ENCODE measurements around the gene ABCF1.

ABCF1 gene

GRCh38 chr6:30598912-30599624, 27.8 kb downstream of the ABCF1 start:
- in situ Hi-C loops (cut with HindIII; ENCODE audit: low pct_unique_long_range_greater_than_20kb, low sequenced_read_pairs), result no loop called here
- no peak for TF ChIP-seq JUND (IDR thresholded peaks at IDR 0.05; ENCODE audit: low read depth)
- no peak for DNase-seq (ENCODE audit: low read depth in 1 of 2, low spot score in 1 of 2)

DNA sequence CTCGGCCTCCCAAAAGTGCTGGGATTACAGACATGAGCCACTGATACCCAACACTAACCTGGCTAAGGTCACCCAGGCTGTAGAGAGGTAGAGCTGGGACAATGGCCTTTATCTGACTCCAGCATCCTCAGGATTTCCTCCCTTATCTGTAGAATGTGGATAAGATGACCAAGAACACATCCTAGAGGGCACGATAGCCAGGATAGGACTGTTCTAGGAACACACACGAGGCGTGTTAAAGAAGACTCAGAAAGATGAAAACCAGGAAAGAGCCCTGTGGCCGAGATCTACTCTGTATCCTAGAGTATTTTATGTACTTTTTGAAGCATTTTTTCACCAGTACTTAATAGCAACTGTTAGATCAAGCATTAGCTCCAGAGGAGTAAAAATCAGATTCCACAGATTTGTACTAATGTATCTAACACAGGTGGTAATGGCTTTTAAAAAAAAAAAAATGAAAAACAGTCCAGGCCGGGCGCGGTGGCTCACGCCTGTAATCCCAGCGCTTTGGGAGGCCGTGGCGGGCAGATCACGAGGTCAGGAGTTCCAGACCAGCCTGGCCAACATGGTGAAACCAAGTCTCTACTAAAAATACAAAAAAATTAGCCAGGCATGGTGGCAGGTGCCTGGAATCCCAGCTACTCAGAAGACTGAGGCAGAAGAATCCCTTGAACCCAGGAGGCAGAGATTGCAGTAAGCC, 28.5 kb downstream of the ABCF1 start:
- DNase-seq (ENCODE audit: low read depth in 1 of 2, low spot score in 1 of 2), result no peak
- in situ Hi-C loops (cut with HindIII; ENCODE audit: low pct_unique_long_range_greater_than_20kb, low sequenced_read_pairs), result no loop called here
- TF ChIP-seq JUND (IDR thresholded peaks at IDR 0.05; ENCODE audit: low read depth), result no peak

DNA sequence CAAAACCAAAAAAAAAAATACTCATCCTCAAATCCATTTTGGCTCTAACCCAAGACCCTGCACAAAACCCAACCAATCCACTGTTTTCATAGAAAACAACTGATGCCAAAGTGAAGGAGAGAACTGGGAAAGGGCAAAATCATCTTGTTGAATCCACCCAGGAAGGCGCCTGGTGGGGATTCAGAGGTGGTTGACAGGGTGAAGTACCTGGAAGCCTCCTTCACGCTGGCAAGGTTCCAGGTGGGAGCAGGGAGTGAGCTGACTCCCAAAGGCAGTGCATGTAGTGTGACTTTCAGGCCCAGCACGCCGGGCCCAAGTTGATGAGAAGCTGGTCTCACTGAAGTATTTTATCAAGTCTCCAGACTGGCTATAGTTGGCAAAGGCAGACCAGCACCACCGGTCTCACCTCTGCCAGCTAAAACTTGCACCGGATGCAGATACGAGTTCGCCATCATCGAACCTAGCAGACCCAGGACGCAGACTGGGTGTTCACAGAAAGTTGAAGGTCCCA, 29.3 kb downstream of the ABCF1 start:
- DNase-seq (ENCODE audit: low read depth in 1 of 2, low spot score in 1 of 2), result no peak
- in situ Hi-C loops (cut with HindIII; ENCODE audit: low pct_unique_long_range_greater_than_20kb, low sequenced_read_pairs), result no loop called here
- TF ChIP-seq JUND (IDR thresholded peaks at IDR 0.05; ENCODE audit: low read depth), result no peak

DNA sequence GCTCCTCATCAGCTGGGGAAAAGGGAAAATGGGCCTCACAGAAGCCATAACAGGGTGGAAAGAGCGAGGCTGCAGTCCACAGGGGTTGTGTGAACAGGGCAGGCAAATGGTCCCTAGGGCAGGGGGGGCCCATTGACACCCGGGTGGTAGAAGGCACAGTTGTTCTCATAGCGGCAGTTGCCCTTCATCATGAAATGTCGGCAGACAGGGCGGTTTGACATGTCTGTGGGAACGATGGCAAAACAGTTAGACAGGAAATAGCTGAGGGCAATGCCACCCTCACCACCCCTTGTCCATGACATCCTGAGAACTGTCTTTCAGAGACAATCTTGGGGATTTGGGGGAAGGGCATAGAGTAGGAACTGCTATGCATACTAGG, 30.2 kb downstream of the ABCF1 start:
- DNase-seq (ENCODE audit: low read depth in 1 of 2, low spot score in 1 of 2), result no peak
- in situ Hi-C loops (cut with HindIII; ENCODE audit: low pct_unique_long_range_greater_than_20kb, low sequenced_read_pairs), result no loop called here
- TF ChIP-seq JUND (IDR thresholded peaks at IDR 0.05; ENCODE audit: low read depth), result no peak

GRCh38 chr6:30601815-30602641, 30.8 kb downstream of the ABCF1 start:
- no peak for TF ChIP-seq JUND (IDR thresholded peaks at IDR 0.05; ENCODE audit: low read depth)
- no peak for DNase-seq (ENCODE audit: low read depth in 1 of 2, low spot score in 1 of 2)
- in situ Hi-C loops (cut with HindIII; ENCODE audit: low pct_unique_long_range_greater_than_20kb, low sequenced_read_pairs), result no loop called here

GRCh38 chr6:30603961-30604360, 32.7 kb downstream of the ABCF1 start:
- in situ Hi-C loops (cut with HindIII; ENCODE audit: low pct_unique_long_range_greater_than_20kb, low sequenced_read_pairs), result no loop called here
- DNase-seq (ENCODE audit: low read depth in 1 of 2, low spot score in 1 of 2), result no peak
- TF ChIP-seq JUND (IDR thresholded peaks at IDR 0.05; ENCODE audit: low read depth), result no peak

DNA sequence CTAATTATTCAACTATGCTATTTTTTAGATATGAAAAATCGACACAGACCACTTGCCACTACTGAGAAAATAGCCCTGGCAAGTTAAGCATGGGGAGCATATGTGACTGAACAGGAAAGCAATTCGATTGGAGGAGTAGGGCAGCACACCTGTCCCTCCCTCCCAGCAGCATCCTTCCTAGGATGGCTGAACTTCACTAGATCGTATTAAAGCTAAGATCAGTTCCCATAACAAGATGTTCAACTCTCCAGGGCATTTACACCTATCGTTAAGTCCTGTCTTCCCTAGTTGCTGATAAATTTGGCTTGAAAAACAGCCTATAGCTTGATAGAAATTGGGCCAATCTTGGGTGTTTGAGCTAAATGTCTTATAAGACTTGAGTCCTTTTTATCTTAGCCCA, 38.8 kb downstream of the ABCF1 start:
- no peak for DNase-seq (ENCODE audit: low read depth in 1 of 2, low spot score in 1 of 2)
- in situ Hi-C loops (cut with HindIII; ENCODE audit: low pct_unique_long_range_greater_than_20kb, low sequenced_read_pairs), result no loop called here
- no peak for TF ChIP-seq JUND (IDR thresholded peaks at IDR 0.05; ENCODE audit: low read depth)

- DNase-seq (ENCODE audit: low read depth in 1 of 2, low spot score in 1 of 2), result no peak
- no peak for TF ChIP-seq JUND (IDR thresholded peaks at IDR 0.05; ENCODE audit: low read depth)
- in situ Hi-C loops (cut with HindIII; ENCODE audit: low pct_unique_long_range_greater_than_20kb, low sequenced_read_pairs), result no loop called here
Measured at GRCh38 chr6:30611150-30611855, 40.1 kb downstream of the ABCF1 start.

- in situ Hi-C loops (cut with HindIII; ENCODE audit: low pct_unique_long_range_greater_than_20kb, low sequenced_read_pairs), result no loop called here
- DNase-seq (ENCODE audit: low read depth in 1 of 2, low spot score in 1 of 2), result no peak
Measured at GRCh38 chr6:30611856-30612194, 40.6 kb downstream of the ABCF1 start.

DNA sequence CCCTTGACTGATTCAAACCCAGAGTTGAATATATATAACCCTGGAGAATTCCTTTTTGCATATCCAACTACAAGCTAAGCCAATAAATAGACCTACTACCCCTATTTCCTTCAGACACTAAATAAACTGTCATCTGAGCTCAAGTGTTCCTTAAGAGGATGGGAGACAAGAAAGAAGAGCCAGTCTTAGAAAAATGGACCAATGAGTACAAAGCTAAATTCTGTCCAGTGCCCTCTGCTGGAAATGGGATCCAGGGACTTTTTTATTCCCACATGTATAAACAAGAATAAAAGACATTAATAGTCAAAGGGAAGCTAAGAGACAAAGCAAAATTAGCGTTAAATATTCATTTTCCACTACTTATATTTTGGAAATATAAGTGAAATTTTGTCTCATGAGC, 41.0 kb downstream of the ABCF1 start:
- in situ Hi-C loops (cut with HindIII; ENCODE audit: low pct_unique_long_range_greater_than_20kb, low sequenced_read_pairs), result no loop called here
- TF ChIP-seq JUND (IDR thresholded peaks at IDR 0.05; ENCODE audit: low read depth), result no peak
- peak in 1 of 2 experiments; percentile 62 for DNase-seq (ENCODE audit: low read depth in 1 of 2, low spot score in 1 of 2)

More at GRCh38 chr6:30611856-30612194, 40.6 kb downstream of the ABCF1 start:
- no peak for TF ChIP-seq JUND (IDR thresholded peaks at IDR 0.05; ENCODE audit: low read depth)

DNA sequence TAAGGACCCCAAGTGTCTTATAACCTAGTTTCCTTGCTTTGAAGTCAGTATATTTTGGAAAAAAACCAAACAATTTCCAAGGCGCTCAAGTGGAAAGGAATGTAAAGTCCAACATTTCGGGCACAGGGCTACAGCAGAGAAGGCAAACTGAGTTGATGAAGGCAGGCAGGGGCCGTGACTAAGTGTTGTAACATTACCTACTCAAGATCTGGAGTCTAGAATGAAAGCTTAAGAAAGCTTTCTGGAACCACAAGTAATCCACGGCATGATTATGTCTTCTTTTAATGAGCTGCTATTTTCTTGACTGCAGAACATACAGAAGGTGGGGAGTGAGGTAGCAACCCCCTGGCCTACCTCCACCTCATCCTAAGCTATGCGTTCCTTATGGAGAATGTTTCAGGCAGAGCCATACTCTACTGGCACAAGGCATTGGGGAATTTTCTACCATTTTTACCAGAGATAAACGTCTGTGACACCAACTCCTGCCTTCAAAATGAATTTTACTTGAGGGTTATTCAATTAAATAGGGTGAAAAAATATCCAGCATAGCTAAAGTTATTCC, 41.5 kb downstream of the ABCF1 start:
- DNase-seq (ENCODE audit: low read depth in 1 of 2, low spot score in 1 of 2), result no peak
- in situ Hi-C loops (cut with HindIII; ENCODE audit: low pct_unique_long_range_greater_than_20kb, low sequenced_read_pairs), result no loop called here
- 0 out of 2 replicates have a peak, but pooled peaks have one; percentile 12 for TF ChIP-seq JUND (IDR thresholded peaks at IDR 0.05; ENCODE audit: low read depth)
